HG02588 (cell line): ENCODE measurements around the gene CDC42BPB.
"Not testable (repeated sequence)": the region's sequence is repeated elsewhere in the genome, so short reads cannot be mapped to it uniquely, and the experiment has no call there.

Source experiments
- ATAC-seq: cut with Tn5 transposase; IDR thresholded peaks from one replicate; pipeline ENCODE4 v1.9.1; 2021; ENCODE audit warnings: mild to moderate bottlenecking, moderate library complexity; ENCODE audit not compliant: unreplicated experiment

The CDC42BPB gene

GRCh38 chr14:102903889-102904512, 153.3 kb downstream of the CDC42BPB start:
- no peak for ATAC-seq

GRCh38 chr14:102903248-102903888, 154.0 kb downstream of the CDC42BPB start:
- no peak for ATAC-seq

- no peak for ATAC-seq
Observed at GRCh38 chr14:102902523-102903247, 154.7 kb downstream of the CDC42BPB start.

- ATAC-seq = peak; percentile 4
Observed at GRCh38 chr14:102902086-102902485, 155.3 kb downstream of the CDC42BPB start.

GRCh38 chr14:102901633-102902032, 155.7 kb downstream of the CDC42BPB start:
- peak; percentile 69 for ATAC-seq

- ATAC-seq = peak; percentile 53
Observed at GRCh38 chr14:102900631-102901571, 156.4 kb downstream of the CDC42BPB start.

- ATAC-seq = no peak
Observed at GRCh38 chr14:102899516-102899900, 157.8 kb downstream of the CDC42BPB start.

- ATAC-seq = no peak
Observed at GRCh38 chr14:102898776-102899515, 158.4 kb downstream of the CDC42BPB start.

GRCh38 chr14:102898298-102898697, 159.1 kb downstream of the CDC42BPB start:
- ATAC-seq = no peak

- ATAC-seq = no peak
Observed at GRCh38 chr14:102897299-102898027, 159.9 kb downstream of the CDC42BPB start.

- ATAC-seq = not testable (repeated sequence)
Observed at GRCh38 chr14:102896735-102897134, 160.6 kb downstream of the CDC42BPB start.

GRCh38 chr14:102893452-102893851, 163.9 kb downstream of the CDC42BPB start:
- ATAC-seq = no peak

- no peak for ATAC-seq
Observed at GRCh38 chr14:102892651-102893050, 164.7 kb downstream of the CDC42BPB start.

- no peak for ATAC-seq
Observed at GRCh38 chr14:102891556-102891955, 165.8 kb downstream of the CDC42BPB start.

- no peak for ATAC-seq
Observed at GRCh38 chr14:102891111-102891510, 166.2 kb downstream of the CDC42BPB start.

- ATAC-seq = no peak
Observed at GRCh38 chr14:102889615-102890014, 167.7 kb downstream of the CDC42BPB start.

- ATAC-seq = no peak
Observed at GRCh38 chr14:102888748-102889147, 168.6 kb downstream of the CDC42BPB start.

GRCh38 chr14:102885737-102886447, 171.5 kb downstream of the CDC42BPB start:
- no peak for ATAC-seq

GRCh38 chr14:102883554-102883953, 173.8 kb downstream of the CDC42BPB start:
- ATAC-seq = no peak
